Measurements from ENCODE around the gene HSD17B4. TPM values are rescaled to one million over a fixed set of nuclear protein-coding genes. Genes with fewer than 3 reads are reported as not detected.

HSD17B4 gene
- total RNA-seq, 1 donor from 2014 or later: 364 TPM

- ATAC-seq (no peak), DNase-seq (no peak)
- Histone ChIP-seq H3K36me3 (no peaks in the 10 kb centered on the region), H3K9me3 (no peaks in the 10 kb centered on the region), H3K4me1 (no peaks in the 10 kb centered on the region), H3K4me3 (no peak overlapping the region), H3K27ac (no peak overlapping the region), H3K27me3 (ENCODE audit: low read depth) (no peaks in the 10 kb centered on the region)
- intact Hi-C loops (cut with DNase I): no loop called here
- no peak for TF ChIP-seq CTCF (IDR thresholded peaks at IDR 0.05)
These were observed 131.4 kb downstream of the HSD17B4 start for GRCh38 chr5:119583684-119584083.

Other genes starting within 250 kb of the HSD17B4 start
- 29.5 TPM for gene TNFAIP8, start 96.5 kb upstream of the HSD17B4 start, total RNA-seq
- not detected for gene FAM170A, start 177.1 kb downstream of the HSD17B4 start, total RNA-seq